ENCODE results near the gene RAPGEF4.

- TF ChIP-seq CTCF (IDR thresholded peaks at IDR 0.05 in 2 of 3, conservative IDR thresholded peaks at IDR 0.05 in 1 of 3; ENCODE audit: borderline replicate concordance in 1 of 3, insufficient read depth in 1 of 3, low read depth in 2 of 3, low read length in 2 of 3) (no peak), EZH2 (IDR thresholded peaks at IDR 0.05) (no peak), POLR2AphosphoS5 (IDR thresholded peaks at IDR 0.05; ENCODE audit: low read depth, low read length) (no peak), EZH2phosphoT487 (IDR thresholded peaks at IDR 0.05; ENCODE audit: borderline replicate concordance) (no peak), EGR1 (IDR thresholded peaks at IDR 0.05; ENCODE audit: low read depth) (no peak), POLR2A (IDR thresholded peaks at IDR 0.05; ENCODE audit: borderline replicate concordance, extremely low read depth, insufficient read depth, insufficient read length) (no peak)
Observed at GRCh38 chr2:172788871-172789270, 53.2 kb downstream of the RAPGEF4 start.
